Stromal cell of bone marrow (primary cell): ENCODE measurements around the gene COX6B2.
"Not testable (repeated sequence)": the region's sequence is repeated elsewhere in the genome, so short reads cannot be mapped to it uniquely, and the experiment has no call there.

Experiments used
- DNase-seq: peaks from one replicate; pipeline ENCODE4 v3.0.0-alpha.2; 2012; ENCODE audit warnings: low read depth

The COX6B2 gene

DNA sequence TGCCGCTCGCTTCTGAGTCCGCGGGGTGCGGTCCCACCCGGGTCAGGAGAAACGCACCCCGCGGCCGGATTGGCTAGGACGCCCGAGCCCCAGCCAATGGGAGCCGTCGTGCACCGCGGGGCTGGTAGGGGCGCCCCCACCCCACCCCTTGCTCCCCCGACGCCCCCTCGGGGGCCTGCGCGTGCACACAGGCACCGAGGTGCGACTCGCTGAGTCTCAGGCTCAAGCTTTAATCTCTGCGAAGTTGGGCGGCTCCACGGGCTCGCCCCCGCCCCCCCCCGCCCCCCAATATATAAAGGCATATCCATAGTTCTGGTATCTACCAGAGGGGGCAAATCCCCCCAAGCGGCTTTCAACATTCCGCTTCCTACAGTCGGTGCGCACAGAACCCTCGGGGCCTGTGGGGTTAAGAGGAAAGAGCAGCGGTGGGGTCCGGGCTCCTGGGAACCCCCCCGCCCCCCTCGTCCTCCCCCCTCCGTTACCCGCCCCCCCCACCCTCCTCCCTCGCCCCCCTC is at the start of gene COX6B2:
Gene COX6B2, minus strand, starts transcription at position 22 of the 515 bp plus-strand sequence. CDS start 198 bp downstream, outside the sequence.
- DNase-seq = no peak

DNA sequence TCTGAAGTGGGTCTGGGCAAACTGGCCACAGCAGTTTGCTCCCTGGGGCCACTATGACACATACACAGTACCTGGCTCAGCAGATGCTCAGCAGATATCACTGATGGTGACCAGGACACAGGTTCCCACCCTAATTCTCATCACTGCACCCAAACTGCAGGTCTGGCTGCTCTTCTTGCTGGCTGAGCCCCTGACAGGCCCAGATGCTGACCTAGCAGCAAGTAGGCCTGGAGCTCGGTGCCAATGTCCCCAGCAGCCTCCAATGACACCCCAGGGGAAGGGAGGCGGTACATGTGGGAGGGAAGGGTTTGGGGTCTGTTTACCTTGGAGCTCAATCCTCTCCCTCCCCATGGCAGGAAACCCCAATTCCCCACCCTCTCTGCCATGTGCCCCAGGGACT is 48.0 kb upstream of the COX6B2 start:
- DNase-seq = no peak

- DNase-seq = not testable (repeated sequence)
Measured at GRCh38 chr19:55401390-55401789, 46.9 kb upstream of the COX6B2 start.

DNA sequence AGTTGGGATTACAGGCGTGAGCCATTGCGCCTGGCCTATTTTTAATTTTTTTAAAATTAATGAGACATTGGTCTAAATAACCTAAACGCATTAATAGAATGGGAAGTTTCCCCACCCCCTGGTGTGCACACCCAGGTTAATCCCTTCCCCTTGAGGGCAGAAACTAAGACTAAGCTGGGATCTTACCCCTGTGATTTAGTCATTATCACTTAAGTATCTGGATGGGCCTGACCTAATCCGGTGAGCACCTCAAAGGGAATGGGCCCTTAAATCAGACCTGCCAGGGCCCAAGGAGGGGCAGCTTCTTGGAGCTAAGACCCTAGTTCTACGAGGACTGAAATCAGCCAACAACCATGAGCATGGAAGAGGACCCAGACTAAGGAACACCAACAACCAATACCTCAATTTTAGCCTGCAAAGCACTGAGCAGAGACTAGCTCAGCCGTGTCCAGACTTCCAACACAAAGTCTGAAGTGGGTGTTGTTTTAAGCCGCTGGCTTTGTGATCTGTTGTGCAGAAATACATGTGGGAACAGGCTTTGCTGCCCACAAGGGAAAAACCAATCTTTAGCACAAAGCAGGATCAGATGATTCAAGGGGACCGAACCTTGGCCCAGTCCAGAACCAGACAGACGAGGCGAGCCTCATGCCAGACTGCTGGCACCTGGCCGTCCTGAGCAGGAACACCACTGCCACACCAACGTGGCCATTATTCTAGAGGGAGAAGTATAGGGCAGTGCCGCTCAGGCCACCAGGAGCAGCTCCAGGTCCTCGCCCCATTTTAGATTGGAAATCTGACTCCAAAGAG is 46.0 kb upstream of the COX6B2 start:
- no peak for DNase-seq

- no peak for DNase-seq
Measured at GRCh38 chr19:55398200-55398925, 43.8 kb upstream of the COX6B2 start.

DNA sequence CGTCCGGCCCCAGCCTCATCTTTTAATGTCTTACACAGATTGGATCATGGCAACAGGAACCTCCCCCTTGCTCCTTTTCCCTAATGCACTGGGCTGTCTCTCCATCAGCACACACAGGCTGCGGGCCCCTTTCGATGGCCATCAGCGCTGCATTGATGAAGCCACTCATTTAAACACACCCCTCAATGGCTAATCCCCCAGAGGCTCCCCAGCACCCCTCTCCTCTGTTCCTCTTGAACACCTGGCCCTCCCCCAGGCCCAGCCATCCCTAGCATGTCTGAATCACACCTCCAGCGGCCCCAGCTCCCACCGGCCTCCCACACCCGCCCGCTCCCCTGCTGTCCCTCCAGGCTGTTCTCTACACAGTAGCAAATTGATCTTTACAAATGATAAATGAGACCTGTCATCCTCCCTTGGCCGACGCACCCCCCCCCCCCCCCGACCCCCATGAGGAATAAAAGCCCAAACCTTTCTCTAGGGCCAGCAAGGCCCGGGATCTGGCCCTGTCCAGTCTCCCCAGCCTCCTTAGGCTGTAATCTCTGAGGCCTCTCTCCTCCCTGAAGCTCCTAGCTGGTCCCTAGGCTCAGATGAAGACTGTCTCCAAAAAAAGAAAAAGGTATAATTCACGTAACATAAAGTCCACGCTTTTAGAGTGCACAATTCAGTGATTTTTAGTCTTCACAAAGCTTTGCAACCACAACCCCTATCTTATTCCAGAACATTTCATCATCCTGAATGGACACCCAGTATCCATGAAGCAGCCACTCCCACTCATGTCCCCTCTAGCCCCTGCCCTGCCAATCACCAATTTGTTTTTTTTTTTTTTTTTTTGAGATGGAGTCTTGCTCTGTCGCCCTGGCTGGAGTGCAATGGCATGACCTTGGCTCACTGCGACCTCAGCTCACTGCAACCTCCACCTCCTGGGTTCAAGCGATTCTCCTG is 38.6 kb upstream of the COX6B2 start:
- no peak for DNase-seq

DNA sequence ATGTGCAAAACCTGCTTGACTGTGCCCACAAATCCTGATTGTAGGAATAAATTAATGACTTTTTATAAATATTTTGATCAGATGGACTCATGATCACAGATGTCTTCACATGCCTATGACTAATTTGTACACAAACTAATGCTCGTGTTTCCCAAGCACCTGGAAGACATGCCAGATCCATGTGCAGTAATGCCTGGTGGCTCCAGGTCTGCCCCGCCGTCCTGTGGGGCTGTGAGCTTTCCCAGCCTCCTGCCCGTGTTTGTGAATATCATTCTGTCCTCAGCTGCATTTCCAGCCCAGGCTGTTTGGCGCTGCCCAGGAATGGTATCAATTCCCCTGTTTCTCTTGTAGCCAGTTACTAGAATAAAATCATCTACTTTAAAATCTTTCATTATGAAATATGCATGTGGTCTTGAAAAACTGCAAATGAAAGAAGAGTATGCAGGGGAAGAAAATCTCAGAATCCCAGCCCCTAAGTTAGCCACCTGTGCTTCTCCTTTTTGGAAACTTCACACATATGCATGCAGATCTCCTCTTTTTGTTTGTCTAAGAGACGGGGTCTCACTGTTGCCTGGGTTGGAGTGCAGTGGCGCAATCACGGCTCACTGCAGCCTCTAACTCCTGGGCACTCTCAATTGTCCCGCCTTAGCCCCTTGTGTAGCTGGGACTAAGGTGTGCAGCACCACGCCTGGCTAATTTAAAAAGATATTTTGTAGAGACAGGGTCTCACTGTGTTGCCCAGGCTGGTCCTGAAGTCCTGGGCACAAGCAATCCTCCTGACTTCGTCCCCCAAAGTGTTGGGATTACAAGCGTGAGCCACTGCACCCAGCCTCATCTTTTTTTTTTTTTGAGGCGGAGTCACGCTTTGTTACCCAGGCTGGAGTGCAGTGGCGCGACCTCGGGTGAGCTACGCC is 37.4 kb upstream of the COX6B2 start:
- DNase-seq = no peak

- DNase-seq = no peak
Measured at GRCh38 chr19:55391191-55391670, 36.7 kb upstream of the COX6B2 start.

DNA sequence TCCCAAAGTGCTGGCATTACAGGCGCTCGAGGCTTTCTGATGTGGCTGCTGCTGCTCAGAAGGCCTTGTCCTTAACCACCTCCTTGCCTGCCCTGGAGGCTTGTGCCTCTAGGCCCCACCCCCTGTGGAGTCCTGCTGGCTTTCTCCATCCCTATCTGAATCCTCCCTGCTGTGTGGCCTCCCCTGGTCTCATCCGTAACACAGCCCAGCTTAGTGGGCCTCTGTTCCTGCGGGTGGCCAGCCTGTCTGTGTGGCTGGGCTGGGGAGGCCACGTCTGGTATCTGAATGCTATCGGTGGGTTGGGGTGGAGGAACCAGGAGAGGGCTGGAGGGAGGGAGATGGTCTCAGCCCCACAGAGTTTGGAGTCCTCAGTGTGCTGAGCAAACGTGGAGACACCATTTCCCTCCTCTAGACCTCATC is 36.0 kb upstream of the COX6B2 start:
- no peak for DNase-seq

DNA sequence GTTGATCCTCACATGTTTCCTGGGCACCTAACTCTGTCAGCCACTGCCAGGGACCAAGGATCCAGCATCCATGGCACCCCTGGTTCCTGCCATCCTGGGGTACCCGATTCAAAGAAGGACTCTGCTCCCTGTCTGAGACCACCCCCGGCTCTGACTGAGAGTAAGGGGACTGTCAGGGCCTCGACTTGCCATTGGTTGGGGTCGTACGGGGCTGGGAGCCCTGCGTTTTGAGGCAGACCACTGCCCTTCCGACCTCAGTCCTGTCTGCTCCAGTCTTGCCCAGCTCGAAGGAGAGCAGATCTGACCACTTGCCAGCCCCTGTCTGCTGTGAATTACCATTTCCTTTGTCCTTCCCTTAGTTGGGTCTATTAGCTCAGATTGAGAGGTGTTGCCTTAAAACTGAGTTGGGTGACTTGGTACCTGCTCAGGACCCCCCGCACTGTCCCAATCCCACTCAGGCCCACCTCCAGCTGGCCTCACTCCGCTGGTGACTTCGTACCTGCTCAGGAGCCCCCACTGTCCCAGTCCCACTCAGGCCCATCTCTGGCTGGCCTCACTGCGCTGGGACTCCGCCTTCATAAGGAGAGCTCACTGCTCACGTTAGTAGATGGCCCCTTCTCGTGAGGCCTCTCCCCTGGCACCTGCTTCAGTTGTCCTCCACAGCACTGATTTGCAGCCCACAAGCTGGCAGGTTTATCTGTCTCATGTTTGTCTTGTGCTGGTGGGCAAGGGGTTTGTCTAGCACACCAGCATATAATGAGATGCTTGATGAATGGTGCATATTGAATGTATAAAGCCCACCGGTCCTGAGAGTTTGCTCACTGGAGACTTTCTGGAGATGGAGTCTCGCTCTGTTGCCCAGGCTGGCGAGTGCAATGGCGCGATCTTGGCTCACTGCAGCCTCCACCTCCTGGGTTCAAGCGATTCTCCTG is 35.1 kb upstream of the COX6B2 start:
- no peak for DNase-seq

DNA sequence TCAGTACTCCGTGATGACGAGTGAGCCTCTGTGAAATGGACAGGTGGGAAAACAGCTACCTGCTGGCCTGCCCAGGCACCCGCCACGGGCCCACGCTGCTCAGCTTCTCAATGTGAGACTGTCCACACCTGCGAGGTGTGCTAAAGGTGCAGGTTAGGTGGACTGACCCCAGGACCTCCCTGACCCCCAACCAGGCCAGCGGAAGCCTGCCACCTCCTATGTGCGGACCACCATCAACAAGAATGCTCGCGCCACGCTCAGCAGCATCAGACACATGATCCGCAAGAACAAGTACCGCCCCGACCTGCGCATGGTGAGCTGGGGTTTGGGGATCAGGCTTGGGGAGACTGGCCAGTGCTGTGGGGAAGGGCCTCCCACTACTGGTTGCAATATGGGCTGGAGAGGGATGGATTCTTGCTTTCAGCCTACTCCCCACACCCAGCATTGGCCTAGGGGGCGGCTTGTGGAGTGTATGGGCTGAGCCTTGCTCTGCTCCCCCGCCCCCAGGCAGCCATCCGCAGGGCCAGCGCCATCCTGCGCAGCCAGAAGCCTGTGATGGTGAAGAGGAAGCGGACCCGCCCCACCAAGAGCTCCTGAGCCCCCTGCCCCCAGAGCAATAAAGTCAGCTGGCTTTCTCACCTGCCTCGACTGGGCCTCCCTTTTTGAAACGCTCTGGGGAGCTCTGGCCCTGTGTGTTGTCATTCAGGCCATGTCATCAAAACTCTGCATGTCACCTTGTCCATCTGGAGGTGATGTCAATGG is 33.4 kb upstream of the COX6B2 start:
- no peak for DNase-seq

DNA sequence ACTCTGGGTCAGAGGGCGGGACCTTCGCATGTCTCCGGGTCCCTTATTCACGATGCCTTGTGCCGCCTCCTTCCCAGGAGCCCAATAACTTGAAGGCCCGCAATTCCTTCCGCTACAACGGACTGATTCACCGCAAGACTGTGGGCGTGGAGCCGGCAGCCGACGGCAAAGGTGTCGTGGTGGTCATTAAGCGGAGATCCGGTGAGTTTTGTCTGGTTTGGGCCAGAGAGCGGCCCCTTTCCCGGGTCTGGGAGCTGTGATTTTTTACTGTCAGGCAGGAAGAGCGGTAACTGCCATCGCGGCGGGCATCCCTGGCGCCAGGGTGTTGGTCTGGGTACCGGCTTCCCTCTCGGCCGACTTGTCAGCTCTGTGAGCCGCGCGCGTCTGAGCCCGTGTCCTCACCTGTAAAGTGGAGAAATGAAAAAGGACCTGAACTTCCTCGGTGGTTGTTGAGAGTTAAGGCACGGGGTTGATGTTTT is 32.0 kb upstream of the COX6B2 start:
- no peak for DNase-seq

DNA sequence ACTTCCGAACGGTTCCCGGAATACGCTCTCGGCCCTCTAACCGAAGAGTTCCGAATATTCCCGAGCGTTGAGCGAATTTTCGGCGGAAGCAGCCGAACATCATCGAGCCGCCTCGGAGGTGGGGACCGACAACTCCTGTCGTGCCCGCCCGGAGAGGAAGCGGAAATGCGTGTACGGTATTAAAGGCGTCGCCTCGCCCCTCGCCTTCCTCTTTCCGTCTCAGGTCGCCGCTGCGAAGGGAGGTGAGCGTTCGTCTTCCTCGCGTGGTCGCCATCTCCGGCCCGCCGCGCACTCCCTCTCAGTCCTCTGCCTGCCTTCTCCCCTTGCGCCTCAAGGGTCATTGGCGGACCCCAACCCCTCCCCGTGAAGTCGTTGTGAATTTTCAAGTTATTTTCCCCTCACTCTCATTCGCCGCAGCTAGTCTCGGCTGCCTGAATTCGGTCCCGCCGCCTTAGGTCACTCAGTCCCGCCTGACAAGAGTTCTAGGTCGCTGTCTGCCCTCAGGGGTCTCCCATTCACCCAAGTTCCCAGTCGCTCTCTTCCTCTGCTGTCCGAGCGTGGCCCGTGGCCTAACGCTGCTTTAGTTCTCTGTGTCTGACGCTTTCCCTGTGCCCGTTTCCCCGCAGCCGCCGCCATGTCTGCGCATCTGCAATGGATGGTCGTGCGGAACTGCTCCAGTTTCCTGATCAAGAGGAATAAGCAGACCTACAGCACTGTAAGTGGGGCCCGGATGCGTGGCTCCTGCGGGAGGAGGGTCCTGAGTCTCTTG is 31.4 kb upstream of the COX6B2 start, which contains the start of gene RPL28:
Gene RPL28, plus strand, starts transcription at position 209 of the 769 bp plus-strand sequence. Its CDS starts 426 bp downstream, at position 635.
- peak; percentile 95 for DNase-seq

DNA sequence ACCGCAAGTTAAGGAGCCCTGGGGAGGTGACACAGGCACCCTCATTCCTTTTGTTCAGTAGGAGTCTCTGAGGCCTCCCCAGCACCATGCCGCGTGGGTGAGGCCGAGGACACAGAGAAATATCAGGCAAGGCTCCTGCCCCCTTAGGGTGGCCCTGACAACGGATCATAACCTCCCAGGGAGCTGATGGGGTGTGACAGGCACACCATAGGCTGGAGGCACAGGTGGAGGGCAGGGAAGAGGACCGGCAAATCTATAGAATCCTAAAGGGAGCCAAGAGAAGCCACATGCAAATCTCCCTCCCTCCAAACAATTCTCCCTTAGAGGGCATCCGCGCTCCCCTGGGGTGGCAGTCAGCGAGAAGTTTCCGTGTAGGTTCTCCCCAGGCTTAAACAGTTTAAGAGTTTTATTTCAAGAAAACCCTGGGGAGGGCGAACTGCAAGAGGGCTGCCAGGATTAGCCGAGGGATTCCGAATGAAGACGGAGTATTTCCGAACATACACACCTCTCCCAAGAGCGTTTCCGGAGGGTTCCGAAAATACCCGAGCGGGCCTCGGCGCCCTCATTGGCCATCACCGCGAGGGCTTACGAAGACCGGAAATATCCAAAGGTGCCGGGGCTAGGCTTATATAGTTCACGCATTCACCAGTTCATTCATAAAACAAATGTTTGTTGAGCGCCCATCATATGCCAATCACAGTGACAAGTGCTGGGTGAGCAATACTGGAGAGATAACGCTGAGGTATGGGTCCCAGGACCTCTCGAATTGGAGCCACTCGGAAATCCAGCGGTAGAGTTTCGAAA is 30.6 kb upstream of the COX6B2 start:
- peak; percentile 95 for DNase-seq

DNA sequence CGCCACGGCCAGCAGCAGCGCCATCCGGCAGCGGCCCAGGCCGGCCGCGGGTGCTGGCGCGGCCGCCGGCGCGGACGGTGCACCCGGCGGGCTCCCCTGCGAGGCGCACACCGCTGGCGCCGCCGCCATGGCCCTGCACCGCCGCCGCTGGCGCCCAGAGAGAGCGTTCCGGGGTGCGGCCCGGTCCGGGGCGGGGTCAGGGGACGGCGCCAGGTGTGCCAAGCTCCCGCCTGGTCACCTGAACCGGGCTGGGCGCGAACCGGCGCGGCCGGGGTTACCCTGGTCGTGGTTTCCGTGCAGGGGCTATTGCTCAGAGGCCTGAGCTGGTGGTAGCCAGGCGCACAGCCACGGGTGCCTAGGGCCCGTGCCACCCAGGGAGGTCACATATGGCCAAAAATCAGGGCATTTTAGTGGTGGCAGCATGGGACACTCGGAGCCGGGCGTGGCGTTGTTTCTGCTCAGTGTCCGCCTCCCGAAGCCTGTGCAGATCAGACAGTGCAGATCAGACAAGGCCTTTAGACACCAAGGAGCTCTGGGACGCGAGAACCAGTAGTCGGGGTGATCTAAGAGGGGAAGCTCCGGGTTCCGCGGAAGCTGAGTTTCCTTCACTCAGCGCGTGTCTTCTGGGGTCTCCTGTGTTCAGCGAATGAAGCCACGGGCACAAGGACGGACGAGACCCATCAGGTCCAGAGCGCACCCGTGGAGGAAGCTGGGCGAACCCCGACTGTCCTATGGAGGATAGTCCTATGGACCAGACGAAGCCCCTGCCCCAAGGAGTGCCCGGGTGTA is 29.8 kb upstream of the COX6B2 start, which contains the start of gene TMEM238:
Gene TMEM238, minus strand, starts transcription at position 162 of the 789 bp plus-strand sequence. Its CDS starts 33 bp downstream, at position 129.
- DNase-seq = no peak
